CD1c-positive myeloid dendritic cell (primary cell): Measurements from ENCODE around the gene HSPG2.

Source experiments
- DNase-seq: peaks from one replicate; pipeline ENCODE4 v3.0.0-alpha.2; 2016; ENCODE audit errors: extremely low spot score

Gene HSPG2

DNA sequence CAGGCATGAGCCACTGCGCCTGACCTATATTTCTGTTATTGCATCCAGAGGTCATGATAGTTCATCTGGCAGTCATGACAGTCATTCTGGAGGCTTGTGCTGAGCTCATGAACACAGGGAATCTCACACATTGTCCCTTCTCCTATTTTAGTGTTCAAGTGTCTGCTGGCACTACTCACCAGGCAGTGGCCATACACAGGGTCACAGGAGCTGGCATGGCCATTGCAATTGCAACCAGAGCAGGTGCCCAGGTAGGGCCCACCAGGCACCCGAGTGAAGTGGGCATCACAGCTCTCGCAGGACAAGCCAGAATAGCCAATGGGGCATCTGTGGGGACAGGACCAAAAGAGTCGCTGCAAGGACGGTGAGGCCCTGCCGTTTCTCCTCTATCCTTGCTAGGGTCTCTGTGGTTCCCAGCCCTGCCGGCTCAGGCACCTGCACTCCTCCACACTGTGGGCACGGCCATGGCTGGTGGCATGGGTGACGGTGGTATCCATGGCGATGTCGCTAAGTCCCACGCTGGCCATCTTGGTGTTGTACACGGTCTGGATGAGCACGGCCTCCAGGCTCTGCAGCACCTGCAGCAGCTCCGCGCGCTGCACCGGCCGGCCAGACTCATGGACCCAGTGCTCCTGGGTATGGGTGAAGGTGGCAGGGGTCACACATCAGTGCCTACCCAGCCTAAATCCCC lies 57.0 kb downstream of the HSPG2 start:
- DNase-seq = no peak

- no peak for DNase-seq
Measured at GRCh38 chr1:21878840-21879478, 58.2 kb downstream of the HSPG2 start.

- no peak for DNase-seq
Measured at GRCh38 chr1:21878009-21878773, 58.9 kb downstream of the HSPG2 start.

GRCh38 chr1:21876267-21876666 lies 60.8 kb downstream of the HSPG2 start:
- DNase-seq = no peak

DNA sequence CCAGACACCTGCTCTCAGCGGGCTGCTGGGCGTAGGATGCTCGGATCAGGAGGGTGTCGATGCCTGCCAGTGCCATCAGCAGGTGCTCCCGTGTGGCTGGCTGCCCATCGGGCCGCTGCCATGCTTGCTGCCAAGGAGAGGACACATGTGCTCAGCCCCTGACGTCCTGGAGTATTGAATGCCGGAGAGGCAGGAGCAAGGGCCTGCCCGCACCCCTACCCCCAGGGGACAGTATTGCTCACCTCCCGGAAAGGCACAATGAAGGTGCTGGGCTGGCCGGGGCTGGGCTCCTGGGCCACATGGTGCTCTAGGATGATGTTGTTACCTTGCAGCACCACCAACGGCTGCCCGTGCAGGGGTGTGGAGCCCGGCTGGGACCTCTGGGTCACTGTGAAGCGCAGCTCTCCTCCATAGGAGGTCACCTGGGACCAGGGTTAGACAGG lies 61.5 kb downstream of the HSPG2 start:
- no peak for DNase-seq

DNA sequence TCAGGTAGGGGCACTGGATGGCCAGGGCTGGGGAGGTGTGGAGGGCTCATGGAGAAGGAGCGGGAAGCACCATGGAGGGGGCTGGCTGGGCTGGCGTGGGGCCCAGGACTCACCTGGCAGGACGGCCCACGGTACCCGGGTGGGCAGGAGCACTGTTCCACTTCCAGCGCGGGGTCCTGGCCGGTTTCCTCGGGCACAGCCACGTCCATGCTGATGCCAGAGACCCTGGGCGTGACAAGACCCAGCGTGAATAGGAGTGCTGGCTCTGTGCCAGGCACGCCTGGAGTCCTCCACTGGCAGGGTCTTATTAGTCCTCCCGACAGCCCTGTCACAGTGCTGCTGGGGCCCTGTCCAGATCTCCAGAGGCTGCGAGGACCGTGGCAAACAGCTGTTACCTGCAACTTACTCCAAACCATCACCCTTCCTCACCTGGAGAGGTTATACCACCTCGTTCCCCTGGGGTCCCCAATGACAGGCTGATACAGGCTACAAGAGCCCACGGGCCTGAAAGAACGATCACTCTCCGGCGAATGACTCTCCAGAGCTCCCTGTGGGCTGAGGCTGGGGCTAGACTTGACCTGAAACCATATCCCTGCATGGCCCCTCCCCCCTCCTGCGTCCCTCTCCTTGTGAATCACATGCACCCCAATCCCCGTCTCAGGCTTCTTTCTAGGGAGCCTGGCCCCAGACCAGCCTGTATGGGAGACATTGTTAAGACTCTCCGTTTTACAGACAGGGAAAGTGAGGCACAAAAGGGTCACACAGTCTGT lies 62.1 kb downstream of the HSPG2 start:
- DNase-seq = no peak

- DNase-seq = no peak
Measured at GRCh38 chr1:21874328-21874727, 62.8 kb downstream of the HSPG2 start.

- DNase-seq = no peak
Measured at GRCh38 chr1:21873761-21874160, 63.3 kb downstream of the HSPG2 start.

GRCh38 chr1:21873174-21873573 lies 63.9 kb downstream of the HSPG2 start:
- no peak for DNase-seq

DNA sequence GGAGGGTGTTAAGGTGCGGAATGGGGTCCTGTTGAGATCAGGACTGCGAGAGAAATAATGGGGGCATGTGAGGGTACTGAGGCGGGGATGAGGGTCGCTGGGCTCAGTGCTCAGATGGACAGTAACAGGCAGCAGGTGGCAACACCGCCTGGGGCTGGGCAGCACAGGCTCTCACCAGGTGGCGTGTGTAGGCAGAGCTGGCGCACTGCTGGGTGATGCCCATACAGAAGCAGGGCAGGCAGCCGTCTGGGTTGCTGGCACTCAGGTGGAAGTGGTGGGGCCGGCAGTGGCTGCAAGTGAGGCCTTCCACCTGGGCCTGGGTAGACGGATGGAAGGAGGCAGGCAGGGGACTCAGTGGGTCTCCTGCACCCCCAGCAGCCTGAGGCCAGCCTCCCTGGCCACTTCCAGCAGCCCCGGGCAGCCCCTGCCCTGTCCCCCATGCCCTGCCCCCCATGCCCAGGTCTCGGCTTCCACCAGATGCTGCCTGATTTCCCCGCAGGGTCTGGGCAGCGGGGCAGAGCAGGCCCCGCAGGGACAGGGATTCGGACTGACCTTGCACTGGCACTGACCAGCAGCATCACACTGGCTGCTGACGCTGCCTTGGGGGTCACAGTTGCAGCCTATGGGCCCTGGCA lies 64.5 kb downstream of the HSPG2 start:
- no peak for DNase-seq

DNA sequence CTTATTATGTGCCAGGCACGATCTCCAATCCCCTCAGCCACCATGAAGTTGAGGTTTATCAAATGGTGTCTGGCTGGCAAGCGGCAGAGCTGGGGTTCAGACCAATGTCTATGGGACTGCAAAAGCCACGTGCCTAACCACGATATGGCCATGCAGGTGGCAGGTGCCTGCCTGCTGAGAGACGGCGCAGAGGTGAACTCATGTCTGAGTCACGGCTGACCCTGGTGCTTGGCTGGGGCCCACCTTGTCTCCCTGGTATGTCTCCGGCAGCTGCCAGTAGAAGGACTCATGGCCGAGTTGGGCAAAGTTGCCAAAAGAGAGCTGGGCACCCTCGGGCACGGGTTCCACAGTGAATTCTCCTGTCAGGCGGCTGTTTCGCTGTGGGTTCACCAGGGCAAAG lies 65.2 kb downstream of the HSPG2 start:
- no peak for DNase-seq

- DNase-seq = no peak
Measured at GRCh38 chr1:21870611-21871010, 66.5 kb downstream of the HSPG2 start.

DNA sequence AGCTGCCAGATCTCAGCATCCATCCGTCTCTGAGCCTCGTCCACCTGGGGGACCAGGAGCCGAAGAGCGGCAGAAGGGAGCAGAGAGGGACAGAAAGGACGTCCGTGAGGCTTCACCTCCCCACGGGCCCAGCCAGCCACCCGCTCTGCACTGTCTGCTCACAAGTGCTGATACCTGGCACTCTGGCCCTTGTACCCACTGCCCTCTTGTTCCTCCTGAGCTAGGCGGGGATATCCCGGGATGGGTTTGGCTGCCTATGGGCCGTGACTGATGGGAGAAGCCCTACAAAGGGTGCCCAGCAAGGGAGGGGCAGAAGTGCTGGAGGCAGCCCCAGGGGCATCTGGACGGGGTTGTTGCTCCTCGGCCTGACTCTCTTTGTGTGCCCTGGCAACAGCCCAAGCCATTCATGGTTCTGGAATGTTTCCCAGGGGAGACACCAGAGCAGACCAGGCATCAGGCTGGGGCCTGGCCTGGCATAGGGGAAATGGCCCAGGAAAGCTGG lies 67.4 kb downstream of the HSPG2 start:
- no peak for DNase-seq

DNA sequence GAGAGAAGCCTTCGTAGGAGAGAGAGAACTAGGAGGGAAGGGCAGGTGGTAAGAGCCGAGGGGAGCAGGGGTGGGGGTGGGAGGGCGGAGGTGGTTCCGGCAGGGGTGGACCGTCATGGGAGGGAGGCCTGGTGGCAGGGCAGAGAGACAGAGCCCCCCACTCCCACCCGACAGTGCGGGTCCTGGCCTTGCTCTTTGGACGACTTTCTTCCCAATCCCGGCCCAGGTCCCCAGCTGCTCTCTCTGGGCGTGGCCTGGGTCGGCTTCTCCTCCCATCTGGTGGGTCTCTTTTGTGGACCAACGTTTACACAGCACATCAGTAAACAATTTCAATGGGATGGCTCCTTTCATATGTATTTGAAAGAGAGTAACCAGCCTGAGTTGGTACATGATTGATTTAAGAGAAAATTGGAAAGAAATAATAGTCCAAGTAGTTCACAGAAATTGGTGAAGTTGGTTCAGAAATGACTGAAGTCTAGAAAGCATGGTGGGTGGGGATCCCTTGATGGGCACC lies 68.1 kb downstream of the HSPG2 start:
- DNase-seq = no peak

DNA sequence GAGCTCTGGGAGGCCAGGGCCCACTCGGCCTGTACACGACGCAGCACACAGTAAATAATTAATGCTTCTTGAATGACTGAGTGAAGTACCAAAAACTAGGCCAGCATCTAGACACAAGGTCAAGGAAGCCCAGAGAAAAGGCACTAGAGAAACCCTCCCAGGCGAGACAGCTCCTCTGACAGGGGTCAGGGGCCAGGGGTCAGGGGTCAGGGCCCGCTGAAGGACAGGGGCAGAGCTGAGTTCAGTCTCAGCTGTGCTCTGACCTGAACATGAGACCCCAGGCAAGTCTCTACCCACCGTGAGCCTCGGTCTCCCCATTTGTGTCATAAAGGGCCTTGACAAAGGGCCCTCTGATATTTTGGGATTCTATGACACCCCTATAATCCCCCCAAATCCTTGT lies 68.6 kb downstream of the HSPG2 start:
- DNase-seq = no peak

GRCh38 chr1:21867451-21867996 lies 69.6 kb downstream of the HSPG2 start:
- no peak for DNase-seq

DNA sequence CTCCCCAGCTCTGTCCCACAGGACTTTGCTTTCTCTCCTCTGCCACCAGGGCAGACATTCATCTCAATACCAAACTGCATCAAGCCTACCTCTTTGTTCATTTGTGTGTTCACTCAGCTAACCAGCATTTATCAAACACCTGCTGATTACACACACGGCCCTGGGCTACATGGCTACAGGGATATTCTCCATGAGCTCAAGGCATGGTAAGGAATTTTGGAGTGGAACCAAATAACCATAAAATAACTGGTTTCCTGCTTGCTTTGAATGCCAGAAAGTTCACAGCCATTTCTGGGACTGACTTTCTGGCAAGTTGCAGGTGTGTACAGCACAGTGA lies 70.4 kb downstream of the HSPG2 start:
- DNase-seq = no peak

DNA sequence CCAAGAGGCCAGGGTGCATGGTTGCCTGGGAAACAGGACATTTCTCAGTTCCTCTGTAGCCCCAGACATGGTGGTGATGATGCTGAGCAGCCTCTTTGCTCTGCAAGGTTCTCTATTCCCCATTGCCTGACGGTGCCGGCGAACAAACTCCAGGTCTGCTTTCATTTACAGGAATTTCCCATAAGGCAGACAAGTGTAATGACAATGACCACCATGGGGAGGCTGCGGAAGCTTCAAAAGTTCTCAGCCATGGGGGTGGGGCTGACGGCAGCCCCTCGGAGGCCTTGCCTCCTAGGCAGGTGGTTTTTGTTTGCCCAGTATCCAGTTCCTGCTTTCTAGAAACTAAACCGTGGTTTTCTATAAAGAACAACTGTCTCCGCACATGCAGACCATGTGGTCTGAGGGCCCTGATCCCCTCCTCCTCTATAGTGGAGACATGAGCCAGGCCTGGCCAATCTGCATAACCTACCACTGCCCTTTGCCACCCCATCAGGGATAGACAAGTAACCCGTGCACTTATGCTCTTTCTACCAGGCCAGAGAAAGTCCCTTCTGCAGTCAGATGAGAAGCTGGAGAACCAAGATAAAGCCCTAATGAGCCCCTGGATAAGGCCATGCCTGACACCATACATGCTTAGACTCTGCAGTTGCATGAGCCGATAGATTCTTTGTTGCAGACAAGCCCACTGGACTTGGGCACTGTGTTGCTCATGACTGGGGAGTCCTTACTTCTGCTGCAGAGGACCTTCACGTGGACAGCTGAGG lies 71.0 kb downstream of the HSPG2 start:
- DNase-seq = peak; percentile 50

DNA sequence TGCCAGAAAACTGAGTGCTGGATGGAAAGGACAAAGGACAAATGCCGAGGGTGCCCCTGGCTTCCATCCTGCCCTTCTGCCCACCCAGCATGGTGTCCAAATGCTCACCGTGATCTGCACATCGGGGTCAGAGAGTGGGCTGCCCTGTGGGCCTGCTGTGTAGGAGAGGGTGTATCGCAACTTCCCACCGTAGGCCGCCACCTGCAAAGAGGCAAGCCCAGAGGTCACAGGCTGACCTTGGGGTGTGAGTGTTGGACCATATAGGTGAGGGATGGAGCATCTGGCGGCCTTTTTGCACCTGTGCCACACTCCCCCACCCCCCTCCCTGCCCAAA lies 71.5 kb downstream of the HSPG2 start:
- DNase-seq = no peak

GRCh38 chr1:21864730-21865129 lies 72.4 kb downstream of the HSPG2 start:
- DNase-seq = no peak
